Parathyroid adenoma (tissue), 2 donors: Measurements from ENCODE around the gene KDM3B.

Experiments
- H2AFZ ChIP-seq: fragments of 300-600 bp; sonication (generic); one replicate; pipeline ENCODE4 v1.7.0; 2017; ENCODE audit warnings: antibody characterized with exemption, mild to moderate bottlenecking
- H3K27ac ChIP-seq: fragments of 300-600 bp; sonication (generic); one replicate; pipeline ENCODE4 v1.7.0; 2017
- H3K27me3 ChIP-seq: fragments of 300-600 bp; sonication (generic); one replicate; pipeline ENCODE4 v1.7.0; 2017; ENCODE audit warnings: low read length; ENCODE audit not compliant: control insufficient read depth, insufficient read depth
- H3K36me3 ChIP-seq: fragments of 300-600 bp; sonication (generic); one replicate; pipeline ENCODE4 v1.7.0; 2017; ENCODE audit warnings: low read length; ENCODE audit not compliant: control insufficient read depth, insufficient read depth
- H3K4me1 ChIP-seq: fragments of 300-600 bp; sonication (generic); one replicate; pipeline ENCODE4 v1.7.0; 2017; ENCODE audit warnings: control low read depth
- H3K4me2 ChIP-seq: fragments of 300-600 bp; sonication (generic); one replicate; pipeline ENCODE4 v1.7.0; 2017; ENCODE audit warnings: low read length
- H3K4me3 ChIP-seq: fragments of 300-600 bp; sonication (generic); one replicate; pipeline ENCODE4 v1.7.0; 2017; ENCODE audit warnings: low read depth, low read length
- H3K79me2 ChIP-seq: fragments of 300-600 bp; sonication (generic); one replicate; pipeline ENCODE4 v1.7.0; 2017; ENCODE audit warnings: control low read depth
- H3K9ac ChIP-seq: fragments of 300-600 bp; sonication (generic); one replicate; pipeline ENCODE4 v1.7.0; 2017; ENCODE audit warnings: mild to moderate bottlenecking
- H3K9me3 ChIP-seq: fragments of 300-600 bp; sonication (generic); one replicate; pipeline ENCODE4 v1.7.0; 2017; ENCODE audit warnings: low read length; ENCODE audit not compliant: control insufficient read depth
- CTCF ChIP-seq: fragments of 300-600 bp; sonication (generic); IDR thresholded peaks from one replicate; pipeline ENCODE4 v1.7.0; 2017; ENCODE audit warnings: antibody characterized with exemption, mild to moderate bottlenecking
- donor health status: primary hyperparathyroidism.

The KDM3B gene

GRCh38 chr5:138359621-138360020, 7.1 kb downstream of the KDM3B start:
- H3K27me3 ChIP-seq, result no peaks in the 10 kb centered on the region
- no peak overlapping the region for H3K9ac ChIP-seq
- no peak overlapping the region for H3K27ac ChIP-seq
- H3K4me1 ChIP-seq, result peaks cover 13% of the 10 kb centered on the region
- H2AFZ ChIP-seq, result no peak overlapping the region
- H3K4me2 ChIP-seq, result peak overlapping the region; percentile 4
- H3K4me3 ChIP-seq, result no peak overlapping the region
- peaks cover 57% of the 10 kb centered on the region for H3K79me2 ChIP-seq
- H3K36me3 ChIP-seq, result no peaks in the 10 kb centered on the region
- no peak for TF ChIP-seq CTCF
- no peaks in the 10 kb centered on the region for H3K9me3 ChIP-seq

- no peaks in the 10 kb centered on the region for H3K4me1 ChIP-seq
- no peak overlapping the region for H3K4me2 ChIP-seq
- H3K27ac ChIP-seq, result no peak overlapping the region
- H2AFZ ChIP-seq, result no peak overlapping the region
- H3K36me3 ChIP-seq, result no peaks in the 10 kb centered on the region
- no peaks in the 10 kb centered on the region for H3K9me3 ChIP-seq
- no peak overlapping the region for H3K4me3 ChIP-seq
- H3K9ac ChIP-seq, result no peak overlapping the region
- H3K79me2 ChIP-seq, result peaks cover 55% of the 10 kb centered on the region
- no peak for TF ChIP-seq CTCF
- H3K27me3 ChIP-seq, result no peaks in the 10 kb centered on the region
Observed at GRCh38 chr5:138360941-138361452, 8.5 kb downstream of the KDM3B start.

- no peak overlapping the region for H3K4me2 ChIP-seq
- no peak overlapping the region for H3K4me3 ChIP-seq
- no peak for TF ChIP-seq CTCF
- H3K36me3 ChIP-seq, result no peaks in the 10 kb centered on the region
- no peak overlapping the region for H3K9ac ChIP-seq
- peaks cover 13% of the 10 kb centered on the region for H3K4me1 ChIP-seq
- H3K27me3 ChIP-seq, result no peaks in the 10 kb centered on the region
- no peak overlapping the region for H3K27ac ChIP-seq
- H2AFZ ChIP-seq, result no peak overlapping the region
- H3K79me2 ChIP-seq, result peaks cover 62% of the 10 kb centered on the region
- H3K9me3 ChIP-seq, result no peaks in the 10 kb centered on the region
Observed at GRCh38 chr5:138364576-138364975, 12.1 kb downstream of the KDM3B start.

GRCh38 chr5:138366632-138367382, 14.3 kb downstream of the KDM3B start:
- H3K79me2 ChIP-seq, result peaks cover 64% of the 10 kb centered on the region
- no peak overlapping the region for H3K9ac ChIP-seq
- H3K4me3 ChIP-seq, result no peak overlapping the region
- no peaks in the 10 kb centered on the region for H3K9me3 ChIP-seq
- no peak for TF ChIP-seq CTCF
- no peak overlapping the region for H2AFZ ChIP-seq
- H3K4me1 ChIP-seq, result peaks cover 13% of the 10 kb centered on the region
- no peak overlapping the region for H3K4me2 ChIP-seq
- H3K27ac ChIP-seq, result no peak overlapping the region
- H3K27me3 ChIP-seq, result no peaks in the 10 kb centered on the region
- no peaks in the 10 kb centered on the region for H3K36me3 ChIP-seq

GRCh38 chr5:138369261-138369660, 16.8 kb downstream of the KDM3B start:
- H3K36me3 ChIP-seq, result no peaks in the 10 kb centered on the region
- H3K79me2 ChIP-seq, result peaks cover 64% of the 10 kb centered on the region
- H3K27me3 ChIP-seq, result no peaks in the 10 kb centered on the region
- peaks cover 16% of the 10 kb centered on the region for H3K4me1 ChIP-seq
- no peak overlapping the region for H3K4me3 ChIP-seq
- no peaks in the 10 kb centered on the region for H3K9me3 ChIP-seq
- no peak overlapping the region for H3K9ac ChIP-seq
- H2AFZ ChIP-seq, result no peak overlapping the region
- H3K27ac ChIP-seq, result no peak overlapping the region
- TF ChIP-seq CTCF, result no peak
- H3K4me2 ChIP-seq, result no peak overlapping the region
